K562 (cell line): ENCODE measurements around the gene ASCC2. TPM values are rescaled to one million over a fixed set of nuclear protein-coding genes. Genes with fewer than 3 reads are reported as not detected.

Experiments
- ARID3A ChIP-seq: IDR thresholded peaks from 2 replicates; pipeline ENCODE4 v1.6.1; 2012; ENCODE audit warnings: low read depth, low read length, improper control_type of control experiment, borderline replicate concordance
- CTBP1 ChIP-seq: fragments of 450-650 bp; IDR thresholded peaks from 2 replicates; pipeline ENCODE4 v1.6.1; 2016; ENCODE audit warnings: borderline replicate concordance
- DNMT1 ChIP-seq: fragments of 450-650 bp; IDR thresholded peaks from 2 replicates; pipeline ENCODE4 v1.6.1; 2016; ENCODE audit warnings: antibody characterized with exemption, mild to moderate bottlenecking
- EP300 ChIP-seq: IDR thresholded peaks from 2 replicates; pipeline ENCODE4 v1.6.1; 2012; ENCODE audit warnings: low read length, improper control_type of control experiment
- FOXJ2 ChIP-seq: fragments of 200-800 bp; sonication (Bioruptor generic); IDR thresholded peaks from 2 replicates; pipeline ENCODE4 v1.6.1; 2016; ENCODE audit warnings: missing genetic modification characterization, missing compliant biosample characterization
- HES1 ChIP-seq: fragments of 450-650 bp; IDR thresholded peaks from 2 replicates; pipeline ENCODE4 v1.6.1; 2016; ENCODE audit warnings: low read depth, mild to moderate bottlenecking, moderate library complexity
- HNRNPH1 ChIP-seq: fragments of 200-400 bp; formaldehyde crosslinking; optimal IDR thresholded peaks from 2 replicates; pipeline ENCODE3; 2017; ENCODE audit warnings: low read depth, mild to moderate bottlenecking, low read length, moderate library complexity
- KLF16 ChIP-seq: IDR thresholded peaks from 2 replicates; pipeline ENCODE4 v1.6.1; 2016; ENCODE audit warnings: antibody characterized with exemption
- MXI1 ChIP-seq: IDR thresholded peaks from 2 replicates; pipeline ENCODE4 v1.6.1; 2011; ENCODE audit warnings: low read depth, mild to moderate bottlenecking, improper control_type of control experiment, low read length
- NFIC ChIP-seq: fragments of 450-650 bp; IDR thresholded peaks from 2 replicates; pipeline ENCODE4 v1.6.1; 2017; ENCODE audit warnings: mild to moderate bottlenecking, inconsistent platforms
- NR3C1 ChIP-seq: sonication (generic); formaldehyde crosslinking; IDR thresholded peaks from 2 replicates; pipeline ENCODE4 v1.8.1; 2022; ENCODE audit warnings: missing genetic modification reagents
- PTBP1 ChIP-seq: fragments of 200-400 bp; formaldehyde crosslinking; IDR thresholded peaks from 2 replicates; pipeline ENCODE4 v1.6.1; 2017; ENCODE audit warnings: low read depth, low read length
- TCF7 ChIP-seq: sonication (generic); IDR thresholded peaks from 2 replicates; pipeline ENCODE4 v1.6.1; 2016; ENCODE audit warnings: antibody characterized with exemption, borderline replicate concordance
- polyA plus RNA-seq, 8 experiments: library from polyadenylated mRNA; depleted of rRNA in 4 of 8; stranded (reverse) in 5 of 8; unstranded in 3 of 8; fragments of >200 nt; fragmentation: Nextera tagmentation in 2 of 8; fragmentation: Illumina TruSeq in 1 of 8; extraction: Ambion mirVana in 2 of 8; extraction: Trizol in 1 of 8; gene quantifications; 2 replicates each; pipeline versions ENCODE4 v1.2.1 to v1.2.3, GENCODE V29; 2011 to 2014; ENCODE audit warnings: inconsistent platforms in 1 of 8, missing spikeins in 1 of 8
- total RNA-seq, 7 experiments: library from RNA; depleted of rRNA in 6 of 7; stranded (reverse); fragments of >200 nt in 6 of 7; fragmentation: Illumina TruSeq in 2 of 7; extraction: Trizol in 2 of 7; gene quantifications; 2 replicates each; pipeline versions ENCODE4 v1.2.1 to v1.2.3, GENCODE V29; 2011 to 2021; ENCODE audit warnings: low replicate concordance in 1 of 7
- TF ChIP-seq, protein P1 (sequence below), 2 experiments: fragments of 450-650 bp; IDR thresholded peaks; 2 replicates each; pipeline ENCODE4 v1.6.1; 2016; ENCODE audit warnings: mild to moderate bottlenecking in 2 of 2, borderline replicate concordance in 1 of 2, low read depth in 1 of 2, moderate library complexity in 1 of 2
- TF ChIP-seq, protein P2 (sequence below): sonication (generic); formaldehyde crosslinking; IDR thresholded peaks from 2 replicates; pipeline ENCODE4 v1.8.0; 2023; ENCODE audit warnings: mild to moderate bottlenecking, missing genetic modification reagents

The ASCC2 gene
- total and polyA plus RNA-seq, 9 of the 15 experiments (the other 6 are each of a cell fraction or from before 2014, with no cell fraction given) = 4.0 to 46.7 (median 26.8) TPM

DNA sequence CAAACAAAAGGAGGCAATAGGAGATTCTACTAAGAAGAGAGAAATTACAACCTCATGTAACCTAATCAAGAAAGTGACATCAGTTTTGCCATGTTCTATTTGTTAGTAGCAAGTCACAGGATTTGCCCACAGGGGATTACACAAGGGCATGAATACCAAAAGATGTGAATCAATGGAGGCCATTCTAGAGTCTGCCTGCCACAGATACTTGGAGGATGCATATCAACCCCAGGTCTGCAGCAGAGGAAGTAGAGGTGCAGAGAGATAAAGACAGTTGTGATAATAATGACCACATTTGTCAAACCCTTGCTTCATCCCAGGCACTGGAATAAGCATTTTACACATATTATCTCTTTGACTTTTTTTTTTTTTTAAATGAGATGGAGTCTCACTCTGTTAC lies 2.4 kb upstream of the ASCC2 start (continued):
- TF ChIP-seq KLF16 = peak; percentile 86
- TF ChIP-seq ARID3A = no peak
- no peak for TF ChIP-seq DNMT1
- no peak for TF ChIP-seq NR3C1
- no peak for TF ChIP-seq MXI1
- no peak for TF ChIP-seq TCF7
- no peak for TF ChIP-seq PTBP1
- peak; percentile 64; the same call in 1 of the 2 replicates for TF ChIP-seq CTBP1
- TF ChIP-seq HNRNPH1 = no peak
- TF ChIP-seq, protein P1, sequence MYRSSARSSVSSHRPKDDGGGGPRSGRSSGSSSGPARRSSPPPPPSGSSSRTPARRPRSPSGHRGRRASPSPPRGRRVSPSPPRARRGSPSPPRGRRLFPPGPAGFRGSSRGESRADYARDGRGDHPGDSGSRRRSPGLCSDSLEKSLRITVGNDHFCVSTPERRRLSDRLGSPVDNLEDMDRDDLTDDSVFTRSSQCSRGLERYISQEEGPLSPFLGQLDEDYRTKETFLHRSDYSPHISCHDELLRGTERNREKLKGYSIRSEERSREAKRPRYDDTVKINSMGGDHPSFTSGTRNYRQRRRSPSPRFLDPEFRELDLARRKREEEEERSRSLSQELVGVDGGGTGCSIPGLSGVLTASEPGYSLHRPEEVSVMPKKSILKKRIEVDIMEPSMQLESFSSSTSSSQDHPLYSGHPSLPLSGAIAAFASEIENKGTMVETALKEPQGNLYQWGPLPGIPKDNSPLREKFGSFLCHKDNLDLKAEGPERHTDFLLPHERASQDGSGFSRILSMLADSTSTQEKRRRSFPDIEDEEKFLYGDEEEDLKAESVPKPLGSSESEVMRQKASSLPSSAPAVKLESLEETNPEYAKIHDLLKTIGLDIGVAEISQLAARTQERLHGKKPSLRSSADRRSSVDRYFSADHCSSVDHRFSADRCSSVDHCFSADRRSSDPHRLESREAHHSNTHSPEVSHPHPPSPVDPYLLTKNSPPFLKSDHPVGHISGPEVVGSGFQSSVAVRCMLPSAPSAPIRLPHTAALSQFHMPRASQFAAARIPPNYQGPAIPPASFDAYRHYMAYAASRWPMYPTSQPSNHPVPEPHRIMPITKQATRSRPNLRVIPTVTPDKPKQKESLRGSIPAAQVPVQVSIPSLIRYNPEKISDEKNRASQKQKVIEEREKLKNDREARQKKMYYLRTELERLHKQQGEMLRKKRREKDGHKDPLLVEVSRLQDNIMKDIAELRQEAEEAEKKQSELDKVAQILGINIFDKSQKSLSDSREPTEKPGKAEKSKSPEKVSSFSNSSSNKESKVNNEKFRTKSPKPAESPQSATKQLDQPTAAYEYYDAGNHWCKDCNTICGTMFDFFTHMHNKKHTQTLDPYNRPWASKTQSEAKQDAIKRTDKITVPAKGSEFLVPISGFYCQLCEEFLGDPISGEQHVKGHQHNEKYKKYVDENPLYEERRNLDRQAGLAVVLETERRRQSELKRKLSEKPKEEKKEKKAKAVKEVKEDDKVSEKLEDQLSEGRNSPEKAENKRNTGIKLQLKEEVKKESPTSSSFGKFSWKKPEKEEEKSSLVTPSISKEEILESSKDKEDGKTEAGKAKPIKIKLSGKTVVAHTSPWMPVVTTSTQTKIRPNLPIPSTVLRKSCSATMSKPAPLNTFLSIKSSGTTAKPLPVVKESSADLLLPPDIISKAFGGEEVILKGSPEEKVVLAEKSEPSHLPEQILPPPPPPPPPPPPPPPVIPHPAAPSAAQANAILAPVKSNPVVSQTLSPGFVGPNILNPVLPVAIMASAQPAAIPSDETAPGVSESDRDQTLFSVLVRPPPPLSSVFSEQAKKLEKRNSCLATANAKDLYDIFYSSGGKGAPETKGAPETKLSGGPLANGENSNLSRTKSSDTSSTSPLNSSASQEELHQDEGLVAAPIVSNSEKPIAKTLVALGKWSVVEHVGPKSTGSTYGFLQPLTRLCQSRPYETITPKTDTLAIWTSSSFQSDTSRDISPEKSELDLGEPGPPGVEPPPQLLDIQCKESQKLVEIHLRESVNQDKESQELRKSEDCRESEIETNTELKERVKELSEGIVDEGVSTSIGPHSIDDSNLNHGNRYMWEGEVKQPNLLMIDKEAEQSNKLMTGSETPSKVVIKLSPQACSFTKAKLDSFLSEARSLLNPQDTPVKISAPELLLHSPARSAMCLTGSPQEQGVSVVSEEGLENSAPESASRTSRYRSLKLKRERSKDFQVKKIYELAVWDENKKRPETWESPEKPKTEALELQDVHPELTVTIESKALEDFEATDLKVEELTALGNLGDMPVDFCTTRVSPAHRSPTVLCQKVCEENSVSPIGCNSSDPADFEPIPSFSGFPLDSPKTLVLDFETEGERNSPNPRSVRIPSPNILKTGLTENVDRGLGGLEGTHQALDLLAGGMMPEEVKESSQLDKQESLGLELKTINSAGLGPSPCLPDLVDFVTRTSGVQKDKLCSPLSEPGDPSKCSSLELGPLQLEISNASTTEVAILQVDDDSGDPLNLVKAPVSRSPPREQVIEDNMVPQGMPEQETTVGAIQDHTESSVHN (IDR thresholded peaks at IDR 0.05; ENCODE audit: borderline replicate concordance in 1 of 2, low read depth in 1 of 2) = no peak
- TF ChIP-seq EP300 = peak; percentile 78
- no peak for TF ChIP-seq HES1
- no peak for TF ChIP-seq FOXJ2 (tag)
- TF ChIP-seq, protein P2, sequence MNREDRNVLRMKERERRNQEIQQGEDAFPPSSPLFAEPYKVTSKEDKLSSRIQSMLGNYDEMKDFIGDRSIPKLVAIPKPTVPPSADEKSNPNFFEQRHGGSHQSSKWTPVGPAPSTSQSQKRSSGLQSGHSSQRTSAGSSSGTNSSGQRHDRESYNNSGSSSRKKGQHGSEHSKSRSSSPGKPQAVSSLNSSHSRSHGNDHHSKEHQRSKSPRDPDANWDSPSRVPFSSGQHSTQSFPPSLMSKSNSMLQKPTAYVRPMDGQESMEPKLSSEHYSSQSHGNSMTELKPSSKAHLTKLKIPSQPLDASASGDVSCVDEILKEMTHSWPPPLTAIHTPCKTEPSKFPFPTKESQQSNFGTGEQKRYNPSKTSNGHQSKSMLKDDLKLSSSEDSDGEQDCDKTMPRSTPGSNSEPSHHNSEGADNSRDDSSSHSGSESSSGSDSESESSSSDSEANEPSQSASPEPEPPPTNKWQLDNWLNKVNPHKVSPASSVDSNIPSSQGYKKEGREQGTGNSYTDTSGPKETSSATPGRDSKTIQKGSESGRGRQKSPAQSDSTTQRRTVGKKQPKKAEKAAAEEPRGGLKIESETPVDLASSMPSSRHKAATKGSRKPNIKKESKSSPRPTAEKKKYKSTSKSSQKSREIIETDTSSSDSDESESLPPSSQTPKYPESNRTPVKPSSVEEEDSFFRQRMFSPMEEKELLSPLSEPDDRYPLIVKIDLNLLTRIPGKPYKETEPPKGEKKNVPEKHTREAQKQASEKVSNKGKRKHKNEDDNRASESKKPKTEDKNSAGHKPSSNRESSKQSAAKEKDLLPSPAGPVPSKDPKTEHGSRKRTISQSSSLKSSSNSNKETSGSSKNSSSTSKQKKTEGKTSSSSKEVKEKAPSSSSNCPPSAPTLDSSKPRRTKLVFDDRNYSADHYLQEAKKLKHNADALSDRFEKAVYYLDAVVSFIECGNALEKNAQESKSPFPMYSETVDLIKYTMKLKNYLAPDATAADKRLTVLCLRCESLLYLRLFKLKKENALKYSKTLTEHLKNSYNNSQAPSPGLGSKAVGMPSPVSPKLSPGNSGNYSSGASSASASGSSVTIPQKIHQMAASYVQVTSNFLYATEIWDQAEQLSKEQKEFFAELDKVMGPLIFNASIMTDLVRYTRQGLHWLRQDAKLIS (CRISPR knock-in tag) = no peak
- TF ChIP-seq NFIC = peak; percentile 40; the same call in 1 of the 2 replicates
